ENCODE data around the gene GRIK4. TPM values are rescaled to one million over a fixed set of nuclear protein-coding genes. Genes with fewer than 3 reads are reported as not detected.
"Not testable (repeated sequence)": the region's sequence is repeated elsewhere in the genome, so short reads cannot be mapped to it uniquely, and the experiment has no call there.

GRIK4 gene
- total and polyA plus RNA-seq, 8 donors = 0.76 to 10.1 (median 7.7) TPM

DNA sequence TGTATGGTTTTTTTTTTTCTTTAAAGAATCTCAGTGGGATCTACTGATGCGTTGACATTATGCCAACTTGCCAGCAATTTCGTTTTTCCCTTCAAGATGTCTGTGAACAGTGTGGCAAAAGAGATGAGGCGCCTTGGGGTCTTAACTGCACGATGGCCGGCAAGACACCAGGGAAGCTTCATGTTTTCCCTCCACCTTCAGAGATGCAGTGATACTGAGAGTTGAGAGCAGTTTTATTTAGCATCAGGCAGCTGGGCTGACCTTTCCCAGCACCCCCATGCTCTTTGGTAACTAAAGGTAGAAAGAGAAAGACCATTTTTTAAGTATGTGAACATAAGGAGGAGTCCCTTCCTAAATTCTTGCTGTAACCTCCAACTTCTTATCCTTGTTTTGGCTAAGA lies 11.7 kb upstream of the GRIK4 start:
- Histone ChIP-seq H3K4me3 (no peak overlapping the region), H3K36me3 (no peaks in the 10 kb centered on the region), H3K4me1 (no peaks in the 10 kb centered on the region), H3K9me3 (no peaks in the 10 kb centered on the region), H3K27ac (no peak overlapping the region), H3K27me3 (peaks cover 0 to 56% of the 10 kb centered on the region in 2 donors)
- intact Hi-C loops (cut with DNase I) = loop anchor here in 1 of 2 donors (10.0 kb wide), 1 partner anchor 165 kb away; the partner anchor contains the start of gene ARHGEF12
- DNase-seq (no peak), ATAC-seq (no peak)
- TF ChIP-seq CTCF (IDR thresholded peaks at IDR 0.05) = no peak

GRCh38 chr11:120500414-120501071 lies 11.0 kb upstream of the GRIK4 start:
- no peak for ATAC-seq
- no peak overlapping the region for H3K27ac ChIP-seq
- peaks cover 0 to 61% of the 10 kb centered on the region in 2 donors for H3K27me3 ChIP-seq
- TF ChIP-seq CTCF (IDR thresholded peaks at IDR 0.05) = no peak
- intact Hi-C loops (cut with DNase I) = no loop called here
- peak in 1 of 4 donors; percentile 28 for DNase-seq
- H3K4me3 ChIP-seq = no peak overlapping the region
- H3K9me3 ChIP-seq = no peaks in the 10 kb centered on the region
- H3K4me1 ChIP-seq = no peaks in the 10 kb centered on the region
- H3K36me3 ChIP-seq = no peaks in the 10 kb centered on the region

- DNase-seq = no peak
These were observed 10.1 kb upstream of the GRIK4 start for GRCh38 chr11:120501440-120501839.

GRCh38 chr11:120501976-120502755 lies 9.4 kb upstream of the GRIK4 start:
- TF ChIP-seq CTCF (IDR thresholded peaks at IDR 0.05) = no peak
- peaks cover 4 to 72% of the 10 kb centered on the region in 2 donors for H3K27me3 ChIP-seq
- DNase-seq (no peak), ATAC-seq (no peak)
- intact Hi-C loops (cut with DNase I) = no loop called here
- no peak overlapping the region for H3K27ac ChIP-seq
- H3K9me3 ChIP-seq = no peaks in the 10 kb centered on the region
- no peaks in the 10 kb centered on the region for H3K4me1 ChIP-seq
- no peaks in the 10 kb centered on the region for H3K36me3 ChIP-seq
- no peak overlapping the region for H3K4me3 ChIP-seq

More at GRCh38 chr11:120501440-120501839, 10.1 kb upstream of the GRIK4 start:
- no peaks in the 10 kb centered on the region for H3K36me3 ChIP-seq
- intact Hi-C loops (cut with DNase I) = no loop called here
- H3K9me3 ChIP-seq = no peaks in the 10 kb centered on the region
- peaks cover 0 to 69% of the 10 kb centered on the region in 2 donors for H3K27me3 ChIP-seq
- TF ChIP-seq CTCF (IDR thresholded peaks at IDR 0.05) = no peak
- no peak overlapping the region for H3K4me3 ChIP-seq
- no peak for ATAC-seq
- no peaks in the 10 kb centered on the region for H3K4me1 ChIP-seq
- no peak overlapping the region for H3K27ac ChIP-seq

- H3K9me3 ChIP-seq; H3K36me3 ChIP-seq; H3K27ac ChIP-seq; intact Hi-C loops (cut with DNase I); ATAC-seq; DNase-seq; H3K4me3 ChIP-seq; H3K4me1 ChIP-seq: not testable (repeated sequence)
- peaks cover 4 to 70% of the 10 kb centered on the region in 2 donors for H3K27me3 ChIP-seq
These were observed 8.0 kb upstream of the GRIK4 start for GRCh38 chr11:120503529-120503928.
